Measurements from ENCODE around the gene ANKRD9. TPM values are rescaled to one million over a fixed set of nuclear protein-coding genes. Genes with fewer than 3 reads are reported as not detected.

ANKRD9 gene
- total RNA-seq, 1 experiment from 2014 or later: 29.8 TPM

GRCh38 chr14:102513899-102514772, 4.6 kb upstream of the ANKRD9 start:
- no peak overlapping the region for H3K9ac ChIP-seq (ENCODE audit: extremely low read depth, insufficient read length, low read length)
- H3K9me3 ChIP-seq (ENCODE audit: control insufficient read depth, low read depth, low read length): no peaks in the 10 kb centered on the region
- H3K23me2 ChIP-seq (ENCODE audit: insufficient read length, low read depth, low read length, poor library complexity, severe bottlenecking): peaks cover 7% of the 10 kb centered on the region
- no peaks in the 10 kb centered on the region for H3K27me3 ChIP-seq (ENCODE audit: insufficient read depth, low read length)
- H3K79me1 ChIP-seq (ENCODE audit: insufficient read depth, low read depth, low read length, poor library complexity, severe bottlenecking): no peaks in the 10 kb centered on the region
- no CpG with 5 or more reads among the region's 21 CpGs for WGBS (ENCODE audit: extremely low coverage, insufficient read length, low lambda C conversion rate)
- Mint-ChIP-seq H3K4me1 (peaks cover 14 to 19% of the 10 kb centered on the region in 2 experiments), H3K36me3 (ENCODE audit: insufficient read depth in 1 of 3, low read depth in 3 of 3) (no peaks in the 10 kb centered on the region), H3K27me3 (ENCODE audit: low read depth) (peaks cover 14% of the 10 kb centered on the region), H3K4me3 (no peak overlapping the region; a peak in 1 of 5 replicates), H3K9me3 (no peaks in the 10 kb centered on the region), H3K27ac (peak overlapping the region in 1 of 3 experiments; percentile 81; a peak in 1 of 7 replicates)
- no peak overlapping the region for H3K14ac ChIP-seq (ENCODE audit: insufficient read depth, low read length)
- no peak overlapping the region for H3K18ac ChIP-seq (ENCODE audit: insufficient read length, low read depth, low read length)
- no peak overlapping the region for H3K23ac ChIP-seq (ENCODE audit: insufficient read length, low read depth, low read length)
- no peak overlapping the region for H4K8ac ChIP-seq (replicated peaks; ENCODE audit: insufficient read length, low read depth, low read length)
- H3K4me2 ChIP-seq (ENCODE audit: insufficient read depth, insufficient read length, low read length): no peak overlapping the region
- H3K27ac ChIP-seq (ENCODE audit: insufficient read length, low read depth, low read length): no peak overlapping the region
- no peak overlapping the region for H2BK5ac ChIP-seq (ENCODE audit: insufficient read length, low read length)
- H4K20me1 ChIP-seq (ENCODE audit: control insufficient read depth, insufficient read depth, insufficient read length): no peaks in the 10 kb centered on the region
- no peaks in the 10 kb centered on the region for H3K79me2 ChIP-seq (ENCODE audit: insufficient read depth, low read length)
- no peak overlapping the region for H2BK15ac ChIP-seq (ENCODE audit: low read depth, low read length)
- H3K4ac ChIP-seq (ENCODE audit: low read depth, low read length): no peak overlapping the region
- no peaks in the 10 kb centered on the region; the same call in 1 of the 2 replicates for H3K4me1 ChIP-seq (ENCODE audit: insufficient read depth, low read length)
- TF ChIP-seq CTCF (conservative IDR thresholded peaks at IDR 0.05): no peak
- no peak overlapping the region for H4K5ac ChIP-seq (ENCODE audit: insufficient read length, low read depth, low read length)
- H2AFZ ChIP-seq (ENCODE audit: low read length): no peak overlapping the region
- H4K91ac ChIP-seq (ENCODE audit: insufficient read length, low read depth, low read length): no peak overlapping the region
- no peak for DNase-seq
- no peak overlapping the region for H2AK5ac ChIP-seq (ENCODE audit: insufficient read length, low read length)
- no peak overlapping the region for H3K56ac ChIP-seq (ENCODE audit: insufficient read length, low read depth, low read length)
- no peak overlapping the region for H2BK20ac ChIP-seq (ENCODE audit: low read depth, low read length, poor library complexity, severe bottlenecking)
- no peak overlapping the region for H3T11ph ChIP-seq (ENCODE audit: low read length)
- H2BK120ac ChIP-seq (ENCODE audit: low read depth, low read length, poor library complexity, severe bottlenecking): no peak overlapping the region
- H2BK12ac ChIP-seq (ENCODE audit: insufficient read length, low read depth, low read length): no peak overlapping the region

Data from H9 (cell line).